HPDE6-E6E7 (cell line): ENCODE measurements around the gene ZNRD2.

Source experiments
- DNase-seq: peaks from one replicate; pipeline ENCODE4 v3.0.0; 2011; ENCODE audit warnings: missing footprints; ENCODE audit errors: extremely low spot score

Gene ZNRD2

DNA sequence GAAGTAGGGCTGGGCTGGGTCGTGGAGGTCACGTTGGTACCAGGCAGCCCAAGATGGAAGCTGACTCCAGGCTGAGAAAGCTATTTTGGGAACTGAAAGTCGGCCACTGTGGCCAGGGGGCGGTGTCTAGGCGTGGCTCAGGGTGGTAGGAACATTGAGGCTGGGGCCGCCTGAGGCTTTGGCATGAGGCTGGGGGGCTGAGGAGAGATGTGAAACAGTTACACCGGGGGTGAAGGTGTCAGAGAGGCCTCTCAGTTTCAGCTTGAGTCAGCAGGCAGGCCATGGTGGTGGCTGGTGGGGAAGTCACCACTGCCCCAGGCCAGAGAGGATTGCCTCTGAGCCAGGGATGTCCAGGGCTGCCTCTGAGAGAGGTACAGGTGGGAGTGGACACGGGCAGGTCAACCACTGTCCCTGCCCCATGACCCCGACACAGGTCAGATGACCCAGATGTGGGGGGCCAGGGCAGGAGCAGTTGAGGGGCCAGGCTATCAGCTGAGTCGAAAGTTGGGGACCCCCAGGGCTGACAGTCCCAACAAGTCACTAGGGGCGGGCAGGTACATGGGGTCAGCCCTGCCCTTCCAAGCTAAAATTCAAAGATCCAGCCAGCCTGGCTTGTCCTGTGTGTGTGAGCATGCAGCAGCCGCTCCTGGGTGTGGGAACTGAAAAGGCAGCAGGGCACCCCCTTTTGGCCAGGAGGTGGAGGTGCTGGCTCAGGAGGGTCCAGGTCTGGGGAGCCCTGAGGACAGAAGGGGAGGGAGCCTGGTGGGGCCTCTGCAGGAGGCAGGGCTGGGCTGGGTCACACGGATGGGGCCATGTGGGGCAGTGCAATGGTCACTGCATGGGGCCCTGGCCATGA, 18.1 kb downstream of the ZNRD2 start:
- DNase-seq, result no peak

DNA sequence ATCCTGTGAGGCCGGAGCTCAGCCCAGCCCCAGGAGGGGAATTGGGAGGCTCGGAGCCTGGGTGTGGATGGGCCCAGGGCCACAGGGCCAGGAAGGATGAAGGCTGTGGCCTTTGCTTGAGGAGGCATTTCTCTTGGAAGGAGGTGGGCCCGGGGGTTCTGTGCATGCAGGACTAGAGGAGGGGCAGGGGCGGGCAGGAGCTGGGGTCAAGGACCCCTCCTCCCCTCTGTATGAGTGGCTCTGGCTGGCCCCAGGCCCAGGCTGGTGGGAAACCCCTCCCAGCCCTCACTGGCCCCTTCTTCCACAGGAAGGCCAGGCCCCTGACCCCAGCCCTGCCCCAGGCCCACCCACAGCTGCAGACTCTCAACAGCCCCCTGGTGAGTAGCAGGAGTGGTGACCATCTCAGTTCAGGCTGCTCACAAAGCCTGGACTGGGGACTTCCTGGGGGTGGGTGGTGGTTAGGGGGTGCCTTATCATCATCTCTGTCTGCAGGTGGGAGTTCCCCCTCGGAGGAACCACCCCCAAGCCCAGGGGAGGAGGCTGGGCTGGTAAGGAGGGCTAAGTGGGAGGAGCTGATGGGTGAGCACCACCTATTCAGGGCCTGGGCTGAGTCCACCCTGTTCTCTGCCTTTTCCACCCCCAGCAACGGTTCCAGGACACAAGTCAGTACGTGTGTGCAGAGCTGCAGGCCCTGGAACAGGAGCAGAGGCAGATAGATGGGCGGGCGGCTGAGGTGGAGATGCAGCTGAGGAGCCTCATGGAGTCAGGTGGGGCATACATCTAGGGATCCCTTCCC, 19.4 kb downstream of the ZNRD2 start:
- DNase-seq, result no peak

DNA sequence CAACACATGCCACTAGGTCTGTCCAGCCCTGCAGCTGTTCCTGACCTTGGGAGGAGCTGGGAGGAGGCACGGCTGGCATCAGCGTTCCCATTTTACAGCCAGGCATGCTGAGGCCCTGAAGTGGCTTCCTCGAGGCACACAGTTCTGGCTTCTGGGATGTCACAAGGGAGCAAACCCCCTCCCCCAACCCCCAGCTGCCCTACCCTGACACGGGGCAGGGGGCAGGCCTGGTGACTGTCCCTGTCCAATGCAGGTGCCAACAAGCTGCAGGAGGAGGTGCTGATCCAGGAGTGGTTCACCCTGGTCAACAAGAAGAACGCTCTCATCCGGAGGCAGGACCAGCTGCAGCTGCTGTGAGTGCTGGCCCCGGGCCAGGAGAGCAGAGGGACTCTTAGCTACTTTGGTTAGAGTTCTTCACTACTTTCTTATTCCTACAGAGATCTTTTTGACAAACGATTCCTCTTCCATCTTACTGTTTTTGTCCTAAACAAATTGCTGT, 20.0 kb downstream of the ZNRD2 start:
- DNase-seq, result no peak

DNA sequence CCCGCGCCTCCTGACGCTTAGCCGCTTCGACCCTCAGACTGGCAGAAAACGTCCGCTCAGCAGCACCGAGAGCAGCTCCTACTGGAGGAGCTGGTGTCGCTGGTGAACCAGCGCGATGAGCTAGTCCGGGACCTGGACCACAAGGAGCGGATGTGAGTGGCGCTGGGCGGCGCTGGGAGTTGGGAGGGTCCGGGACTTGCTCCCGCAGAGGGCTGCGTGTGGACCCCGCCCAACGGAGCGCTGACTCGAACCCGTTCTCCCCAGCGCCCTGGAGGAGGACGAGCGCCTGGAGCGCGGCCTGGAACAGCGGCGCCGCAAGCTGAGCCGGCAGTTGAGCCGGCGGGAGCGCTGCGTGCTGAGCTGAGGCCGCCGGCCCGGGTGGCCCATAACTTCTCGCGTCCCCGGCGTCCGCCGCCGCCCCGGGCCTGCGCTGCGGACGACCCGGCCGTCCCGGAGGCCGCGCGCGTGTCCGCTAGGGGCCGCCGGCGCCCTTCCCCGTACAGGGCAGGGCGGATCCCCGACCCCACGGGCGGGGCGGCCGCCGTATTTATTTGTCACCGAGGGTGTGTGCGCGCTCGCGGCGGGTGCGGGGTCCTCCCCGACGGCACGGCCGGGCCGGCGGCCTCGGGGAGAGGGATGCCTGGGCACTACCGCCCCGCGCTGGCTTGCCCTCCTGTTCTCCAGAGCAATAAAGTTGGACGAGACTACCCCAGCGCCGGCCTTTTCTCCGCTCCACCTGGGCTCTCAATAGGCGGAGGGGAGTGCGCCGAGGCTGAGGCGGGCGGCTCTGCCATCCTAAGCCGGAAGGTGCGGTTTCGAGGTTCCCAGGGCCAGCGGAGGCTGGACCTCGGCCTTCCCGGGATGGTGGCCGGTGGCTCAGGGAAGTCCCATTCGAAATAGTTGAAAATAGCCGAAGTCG, 21.9 kb downstream of the ZNRD2 start:
- no peak for DNase-seq

DNA sequence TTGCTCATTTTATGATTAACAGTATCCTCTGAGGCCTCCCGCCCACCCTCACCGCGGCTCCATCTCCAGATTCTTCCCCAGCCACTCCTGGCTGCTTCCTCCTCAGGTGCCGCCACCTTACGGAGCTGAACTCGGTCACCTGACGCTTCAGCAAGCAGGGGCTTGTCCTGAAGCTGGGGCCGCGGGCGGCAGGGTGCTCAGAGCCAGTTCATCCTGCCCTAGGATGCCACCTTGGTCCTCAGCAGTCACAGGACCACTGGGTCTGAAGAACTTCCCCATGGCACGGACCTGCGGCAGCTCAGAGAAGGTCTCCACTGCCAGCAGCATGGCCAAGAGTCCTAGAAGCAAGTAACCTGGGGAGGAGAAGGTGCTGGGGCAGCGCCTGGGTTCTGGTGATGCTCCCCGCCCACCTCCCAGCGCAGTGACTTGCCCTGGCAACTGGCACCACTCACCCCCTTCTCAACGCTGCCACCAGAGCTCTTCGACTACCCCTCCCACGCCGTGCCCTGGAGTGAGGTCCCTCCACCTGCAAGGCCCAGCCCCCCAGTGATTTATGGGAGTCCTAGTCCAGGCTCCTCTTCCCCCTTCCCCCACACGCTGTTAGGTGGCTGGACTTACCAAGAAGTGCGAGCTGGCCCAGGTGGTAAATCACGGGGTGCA, 22.7 kb downstream of the ZNRD2 start:
- DNase-seq, result peak; percentile 87

DNA sequence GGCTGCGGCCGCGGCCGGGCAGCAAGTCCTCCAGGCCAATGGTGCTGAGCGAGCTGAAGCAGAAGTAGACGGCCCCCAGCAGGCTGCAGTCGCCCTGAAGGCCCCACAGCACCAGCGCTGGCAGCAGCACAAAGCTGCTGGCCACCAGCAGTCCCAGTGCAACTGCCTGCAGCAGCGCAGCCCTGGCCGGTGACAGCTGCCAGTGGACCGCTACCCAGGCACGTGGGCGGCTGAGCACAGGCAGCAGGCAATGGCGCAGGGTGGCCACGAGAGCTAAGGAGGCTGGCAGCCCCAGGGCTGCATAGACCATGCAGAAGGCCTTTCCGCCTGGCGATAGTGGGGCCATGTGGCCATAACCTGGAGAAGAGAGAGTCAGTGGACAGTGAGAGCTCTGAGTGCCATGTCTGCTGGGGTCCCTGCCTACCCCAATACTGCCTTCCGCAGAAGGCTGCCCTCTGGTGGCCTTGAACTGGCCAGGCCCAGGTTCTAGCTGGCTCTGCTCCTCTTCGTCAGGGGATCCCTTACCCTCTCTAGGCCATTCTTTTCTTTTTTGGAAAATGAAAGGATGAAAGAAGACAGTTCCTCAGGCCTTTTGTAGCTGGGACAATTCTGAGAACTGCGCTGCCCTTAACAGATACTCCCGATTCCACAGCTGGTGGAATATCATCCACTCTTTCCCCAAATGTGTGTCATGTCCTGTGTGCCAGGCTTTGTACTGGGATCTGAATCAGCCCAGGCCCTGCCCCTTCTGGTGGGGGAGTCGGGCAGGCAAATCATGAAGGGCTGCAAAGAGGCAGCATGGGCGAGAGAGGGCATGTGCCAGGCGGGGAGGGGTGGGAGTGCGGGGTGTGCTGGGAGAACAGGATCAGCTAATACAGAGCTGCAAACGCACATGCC, 23.5 kb downstream of the ZNRD2 start:
- DNase-seq, result no peak

DNA sequence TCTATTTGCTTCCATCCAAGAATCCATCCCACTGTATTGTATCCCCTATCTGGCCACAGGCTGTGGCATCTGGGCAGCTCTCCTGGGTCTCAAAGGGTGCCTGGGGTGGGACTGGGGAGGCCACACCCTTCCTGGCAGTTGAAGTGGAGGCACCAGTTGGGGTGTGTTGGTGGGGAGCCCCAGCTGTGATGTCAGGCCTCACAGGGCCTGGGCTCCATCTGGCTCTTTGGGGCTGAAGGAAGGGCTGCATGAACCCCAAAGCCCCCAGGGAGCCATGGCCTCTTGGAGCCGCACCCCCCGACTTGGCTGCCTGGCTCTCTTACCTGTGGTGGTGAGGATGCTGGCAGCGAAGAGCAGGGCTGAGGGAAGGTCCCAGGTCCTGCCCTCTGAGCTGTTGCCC, 24.9 kb downstream of the ZNRD2 start:
- DNase-seq, result no peak

DNA sequence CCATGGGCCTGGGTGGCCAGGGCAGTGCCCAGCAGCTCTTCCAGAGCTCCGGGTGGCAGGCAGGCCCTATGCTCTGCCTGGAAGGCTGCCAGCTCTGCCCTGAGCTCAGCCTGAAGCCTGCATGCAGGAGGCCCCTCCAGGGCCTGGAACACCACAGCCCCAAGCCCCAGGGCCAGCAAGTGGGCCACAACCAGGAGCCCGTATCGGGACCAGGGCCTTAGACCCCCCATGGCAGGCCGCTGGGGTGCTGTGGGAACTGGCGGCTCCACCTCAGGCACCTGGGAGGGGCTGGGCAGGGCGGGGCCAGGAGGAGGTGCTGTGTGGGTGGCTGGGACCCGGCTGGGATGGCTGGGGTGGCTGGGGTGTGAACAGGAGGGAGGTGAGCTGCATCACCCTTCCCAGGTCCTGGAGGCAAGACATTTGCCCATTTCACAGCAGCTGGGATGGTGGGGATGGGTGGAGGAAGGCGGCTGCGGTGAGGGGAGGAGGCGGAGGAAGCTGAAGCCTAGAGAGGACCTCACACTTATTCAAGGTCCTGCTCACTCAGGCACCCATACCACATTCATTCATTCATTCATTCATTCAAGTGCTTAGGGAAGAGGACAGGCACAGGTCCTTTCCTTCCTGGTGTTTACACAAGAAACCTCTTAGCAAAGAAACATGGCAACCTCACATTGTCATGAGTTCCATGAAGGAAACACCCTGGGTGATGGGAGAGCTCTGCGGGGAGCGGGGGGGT, 25.4 kb downstream of the ZNRD2 start, which contains the start of gene KCNK7:
KCNK7 (minus strand) TSS at position 258 of the 739 bp plus-strand sequence; CDS start at position 230, 28 bp downstream.
- no peak for DNase-seq

DNA sequence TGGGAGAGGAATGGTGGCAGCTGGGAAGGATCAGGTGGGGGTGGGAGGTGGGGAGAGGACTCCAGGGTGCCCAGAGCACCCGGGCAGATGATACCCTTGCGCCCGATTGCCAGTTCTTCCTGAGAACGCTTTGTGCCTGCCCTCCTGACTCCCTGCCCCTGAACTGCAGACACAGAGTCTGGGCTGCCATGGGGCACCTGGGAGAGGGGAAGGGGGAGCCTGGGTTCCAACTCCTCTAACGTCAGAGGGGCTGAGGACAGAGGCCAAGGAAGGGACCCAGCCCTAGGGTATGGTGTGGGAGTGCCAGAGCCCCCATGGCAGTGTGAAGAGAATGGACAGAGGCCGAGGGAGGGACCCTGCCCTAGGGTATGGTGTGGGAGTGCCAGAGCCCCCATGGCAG, 26.2 kb downstream of the ZNRD2 start:
- DNase-seq, result no peak

DNA sequence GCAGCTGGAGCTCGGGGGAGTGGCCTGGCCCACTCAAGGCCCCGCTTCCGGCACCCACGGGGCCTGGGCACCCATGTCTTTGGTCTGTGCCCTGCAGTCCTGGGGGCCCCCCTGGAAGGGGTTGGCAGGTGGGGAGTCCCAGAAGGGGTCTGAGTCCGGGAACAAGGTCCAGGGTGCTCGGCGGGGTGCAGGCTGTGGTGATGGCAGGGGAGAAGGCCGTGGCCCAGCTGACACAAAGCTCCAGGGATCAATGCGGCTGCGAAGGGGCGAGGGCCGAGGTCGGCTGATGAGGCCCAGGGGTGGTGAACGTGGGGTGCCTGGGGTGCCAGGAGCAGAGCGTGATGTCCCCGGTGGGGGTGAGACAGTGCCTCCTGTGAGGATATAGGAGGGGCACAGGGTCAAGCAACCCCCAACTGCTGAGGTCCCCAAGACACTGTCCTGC, 28.0 kb downstream of the ZNRD2 start:
- no peak for DNase-seq

DNA sequence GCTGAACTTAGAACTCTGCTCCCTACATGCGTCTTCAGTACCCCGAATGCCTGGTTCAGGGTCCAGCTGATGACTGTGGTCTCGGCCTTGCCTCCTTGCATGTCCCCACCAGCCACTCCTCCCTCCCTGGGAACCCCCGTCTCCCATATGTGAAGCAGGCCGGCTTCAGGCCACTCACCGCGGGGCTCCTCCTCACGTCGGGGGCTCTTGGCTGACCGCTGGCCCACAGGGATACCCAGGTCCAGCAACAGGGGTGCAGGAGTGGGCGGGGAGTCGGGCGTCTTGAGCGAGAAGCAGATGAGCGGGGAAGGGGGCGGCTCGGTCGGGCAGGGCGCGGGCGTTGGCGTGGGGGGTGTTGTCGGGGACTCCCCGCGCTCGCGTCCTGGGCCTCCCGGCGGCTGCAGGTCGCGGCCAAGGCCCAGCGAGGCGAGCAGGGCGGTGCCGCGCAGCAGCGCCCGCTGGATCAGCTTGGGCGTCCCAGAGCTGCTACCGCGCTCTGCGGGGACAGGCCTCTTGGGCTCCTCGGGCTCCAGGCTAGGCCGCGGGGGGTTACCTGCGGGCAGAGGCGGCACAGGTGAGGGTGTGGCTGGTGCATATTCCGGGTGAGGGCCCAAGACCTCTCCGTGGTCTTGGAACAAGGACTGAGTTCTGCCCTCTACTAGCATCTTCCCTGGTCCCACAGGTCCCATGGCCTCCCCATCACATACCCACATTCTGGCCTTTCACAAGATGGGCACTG, 29.1 kb downstream of the ZNRD2 start:
- no peak for DNase-seq

DNA sequence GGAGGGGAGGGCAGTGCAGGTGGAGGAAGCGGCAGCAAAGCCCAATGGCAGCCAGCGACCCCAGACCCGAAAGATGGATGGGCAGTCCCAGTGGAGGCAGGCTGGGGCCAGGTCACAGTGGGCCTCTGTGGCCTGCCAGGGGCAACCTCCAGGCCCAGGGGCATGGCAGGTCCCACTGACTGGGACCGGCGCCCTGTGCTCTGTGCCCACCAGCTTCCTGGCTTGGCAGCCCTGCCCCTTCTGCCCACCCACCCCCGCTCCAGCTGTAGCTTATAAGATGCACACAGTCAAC, 29.6 kb downstream of the ZNRD2 start:
- no peak for DNase-seq

DNA sequence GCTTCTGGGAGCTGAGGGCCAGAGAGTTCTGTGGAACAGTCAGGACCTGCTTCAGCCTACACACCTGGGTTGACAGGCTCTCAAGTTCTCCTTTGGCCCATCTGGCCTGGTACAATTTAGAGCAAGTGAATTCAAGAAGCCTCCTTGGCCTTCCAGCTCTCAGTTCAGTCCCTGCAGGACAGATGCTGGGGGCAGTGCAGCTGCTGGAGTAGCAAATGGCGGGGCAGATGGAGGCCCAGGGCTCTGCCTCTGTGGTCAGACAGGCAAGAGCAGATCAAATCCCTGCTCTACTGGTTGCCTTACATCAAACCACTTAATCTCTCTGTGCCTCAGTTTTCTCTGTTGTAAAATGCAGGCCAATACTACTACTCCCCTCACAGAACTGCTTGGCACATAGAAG, 34.0 kb downstream of the ZNRD2 start:
- DNase-seq, result no peak

DNA sequence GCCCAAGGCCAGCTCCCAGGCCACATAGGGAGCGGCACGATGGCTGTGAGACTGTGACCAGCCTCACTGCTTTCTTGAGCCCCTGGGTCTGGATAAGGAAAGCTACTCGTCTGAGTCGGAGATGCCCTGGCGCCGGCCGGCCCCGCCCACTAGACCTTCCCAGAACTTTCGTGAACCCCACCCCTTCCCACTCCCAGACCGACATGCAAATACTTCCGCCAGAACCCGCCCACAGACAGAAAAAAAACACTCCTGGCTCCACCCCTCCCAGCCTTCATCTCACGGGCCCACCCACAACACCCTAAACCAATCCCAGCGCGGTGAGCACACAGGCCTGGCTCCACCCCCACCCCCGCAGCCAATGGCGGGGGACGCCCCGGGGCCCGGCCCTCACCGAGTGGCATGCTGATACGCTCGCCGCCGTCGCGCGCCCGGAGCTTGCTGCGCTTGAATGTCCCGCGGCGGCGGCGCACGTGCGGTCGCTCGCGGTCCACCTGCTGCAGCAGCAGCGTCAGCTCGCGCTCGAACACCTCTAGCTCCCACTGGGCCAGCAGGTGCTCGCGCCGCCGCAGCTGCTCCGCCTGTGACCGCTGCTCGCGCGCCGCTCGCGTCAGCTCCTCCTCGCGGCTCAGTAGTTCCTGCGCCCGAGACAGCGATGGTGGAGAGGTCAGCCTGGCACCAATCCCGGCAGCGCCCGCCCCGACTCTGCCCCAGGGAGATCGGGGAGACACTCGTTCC, 36.8 kb downstream of the ZNRD2 start:
- DNase-seq, result peak; percentile 77

DNA sequence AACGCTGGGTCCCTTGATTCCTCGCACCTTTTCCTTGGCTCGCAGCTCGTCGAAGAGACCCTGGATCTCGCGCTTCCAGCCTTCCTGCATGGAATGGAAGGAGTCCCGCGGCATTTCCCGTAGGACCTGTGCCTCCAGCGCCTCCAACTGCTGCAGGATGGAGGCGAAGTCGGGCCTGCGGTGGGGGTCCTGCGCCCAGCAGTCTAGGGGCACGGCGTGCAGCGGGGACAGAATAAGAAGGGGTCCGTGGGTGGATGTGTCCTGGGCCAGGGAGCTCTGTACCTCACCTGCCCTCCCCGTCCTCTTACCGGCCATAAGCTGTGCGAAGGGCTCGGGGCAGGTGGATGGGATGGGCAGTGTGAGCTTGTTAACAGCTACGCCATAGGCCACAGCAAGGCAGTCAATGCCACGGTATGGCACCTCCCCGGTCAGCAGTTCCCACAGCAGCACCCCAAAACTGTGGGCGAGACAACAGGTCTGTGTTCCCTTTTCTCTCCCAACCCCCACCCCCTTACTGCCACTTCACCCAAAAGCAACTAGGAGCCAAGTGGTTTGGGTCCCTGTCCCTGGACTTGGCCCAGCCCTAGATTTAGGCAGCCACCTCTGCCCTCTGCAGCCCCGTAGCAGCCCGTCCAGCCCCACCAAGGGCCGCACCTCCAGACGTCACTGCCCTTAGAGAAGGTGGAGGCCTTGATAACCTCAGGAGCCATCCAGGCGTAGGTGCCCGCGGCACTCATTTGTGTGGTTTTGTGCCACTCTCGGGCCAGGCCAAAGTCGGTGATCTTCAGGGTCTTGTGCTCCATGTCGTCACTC, 37.5 kb downstream of the ZNRD2 start:
- no peak for DNase-seq

DNA sequence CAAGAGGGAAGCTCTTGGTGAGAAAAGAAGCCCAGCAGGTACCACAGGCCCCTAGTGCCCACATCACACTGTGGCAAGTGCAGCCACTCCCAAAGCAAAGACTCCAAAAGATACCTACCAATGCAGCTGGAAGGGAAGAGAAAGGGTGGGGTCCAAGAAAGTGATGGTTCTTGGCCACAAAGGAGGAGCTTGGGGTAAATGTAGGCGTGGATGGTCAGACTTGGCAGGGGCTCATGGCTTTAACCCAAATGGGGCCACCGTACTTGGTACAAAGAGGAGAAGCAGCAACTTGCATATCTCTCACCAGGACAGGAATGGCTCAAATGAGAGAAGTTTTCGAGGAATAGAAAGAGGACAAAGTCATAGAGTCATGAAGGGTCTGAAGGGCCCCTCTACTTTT, 39.0 kb downstream of the ZNRD2 start:
- no peak for DNase-seq

DNA sequence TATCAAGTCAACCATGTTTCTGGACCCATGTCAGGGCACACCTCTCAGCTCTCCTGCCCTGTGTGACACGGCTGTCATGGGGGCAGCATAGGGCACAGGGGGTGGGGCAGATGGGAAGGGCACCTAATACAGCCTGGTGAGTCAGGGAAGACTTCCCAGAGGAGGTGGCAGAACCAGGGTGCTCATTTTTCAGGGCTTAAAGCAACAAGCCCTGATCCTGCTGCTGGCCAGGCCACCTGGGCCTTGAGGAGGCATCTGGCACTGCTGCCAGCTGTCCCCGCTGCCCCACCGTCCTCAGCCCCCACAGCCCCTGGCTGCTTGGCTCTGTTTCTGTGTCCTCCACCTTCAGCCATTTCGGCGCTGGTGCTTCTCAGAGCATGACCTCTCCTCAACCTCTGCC, 39.4 kb downstream of the ZNRD2 start:
- DNase-seq, result no peak
